ENCODE measurements around the gene DGKH. TPM values are rescaled to one million over a fixed set of nuclear protein-coding genes. Genes with fewer than 3 reads are reported as not detected.
"Not testable (repeated sequence)": the region's sequence is repeated elsewhere in the genome, so short reads cannot be mapped to it uniquely, and the experiment has no call there.

DGKH gene
- total RNA-seq, 1 donor from 2014 or later: 14.2 TPM

DNA sequence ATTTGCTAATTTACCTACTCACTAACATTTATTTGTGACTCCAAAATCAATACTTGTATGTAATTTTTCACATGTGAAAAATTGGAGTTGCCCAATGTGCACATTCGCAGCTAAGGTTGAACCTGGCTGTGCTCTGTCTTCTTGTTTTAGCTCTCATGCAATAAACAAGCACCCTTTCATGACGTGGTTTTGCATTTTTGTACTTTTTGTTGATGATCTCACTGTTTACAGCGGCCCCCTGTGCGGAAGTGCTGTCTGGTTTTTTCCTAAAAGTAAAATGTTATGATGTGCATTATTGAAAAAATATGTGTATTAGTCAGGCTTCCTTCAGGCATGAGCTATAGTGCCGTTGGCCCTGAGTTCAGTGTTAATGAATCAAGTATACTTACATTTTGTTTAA lies 18.1 kb downstream of the DGKH start:
- intact Hi-C loops (cut with micrococcal nuclease): no loop called here

DNA sequence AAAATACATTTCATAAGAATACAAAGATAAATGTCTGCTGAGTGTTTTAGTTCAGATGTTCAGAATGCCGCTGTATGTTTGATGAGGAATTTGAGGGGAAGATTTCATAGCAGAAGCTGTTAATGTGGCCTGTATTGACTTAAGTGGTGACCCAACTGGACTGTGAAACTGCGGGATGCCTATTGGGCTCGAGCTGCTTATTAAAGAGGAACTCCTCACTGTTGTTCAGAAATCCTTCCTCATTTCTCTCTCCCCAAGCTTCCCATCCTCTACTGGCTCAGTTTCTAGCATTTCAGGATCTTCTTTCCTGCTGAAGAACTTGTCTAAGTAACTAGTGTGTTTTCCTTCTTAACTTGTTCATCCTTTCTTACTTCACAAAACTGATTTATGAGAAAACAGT lies 20.4 kb downstream of the DGKH start:
- intact Hi-C loops (cut with micrococcal nuclease): no loop called here

DNA sequence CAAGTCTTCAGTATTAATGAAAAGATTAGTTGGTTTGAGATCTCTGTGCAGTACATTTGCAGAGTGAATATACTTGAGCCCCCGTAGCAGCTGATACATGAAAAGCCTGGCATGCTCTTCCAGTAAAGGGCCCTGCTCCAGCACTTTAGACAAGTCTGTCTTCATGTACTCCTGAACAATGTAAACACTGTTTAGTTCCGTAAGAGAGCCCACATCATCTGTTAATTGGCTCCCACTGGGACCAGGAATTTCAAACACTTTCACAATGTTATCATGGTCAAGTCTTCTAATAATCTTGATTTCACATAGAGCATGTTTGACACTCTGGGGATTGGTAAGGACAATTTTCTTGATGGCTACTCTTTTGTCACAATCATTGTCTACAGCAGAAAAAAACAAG lies 22.2 kb downstream of the DGKH start:
- intact Hi-C loops (cut with micrococcal nuclease): not testable (repeated sequence)

DNA sequence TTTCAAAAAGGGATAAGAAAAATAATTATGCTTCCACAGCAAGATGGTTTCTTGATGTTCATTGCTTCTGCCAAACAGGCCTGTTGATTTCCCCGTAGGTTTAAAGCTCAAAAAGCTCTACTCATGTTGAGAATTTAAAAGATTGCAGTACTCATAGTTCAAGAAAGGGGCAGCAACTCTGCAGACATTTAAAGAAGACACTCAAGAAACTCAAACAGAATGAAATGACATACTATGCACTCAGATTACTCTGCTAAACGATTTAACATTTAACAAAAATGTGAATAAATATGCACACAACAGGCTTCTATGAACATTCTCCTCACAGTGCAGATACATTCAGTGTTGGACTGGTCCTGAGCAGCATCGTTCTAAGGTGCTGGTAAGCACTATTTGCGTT lies 22.7 kb downstream of the DGKH start:
- intact Hi-C loops (cut with micrococcal nuclease): not testable (repeated sequence)

DNA sequence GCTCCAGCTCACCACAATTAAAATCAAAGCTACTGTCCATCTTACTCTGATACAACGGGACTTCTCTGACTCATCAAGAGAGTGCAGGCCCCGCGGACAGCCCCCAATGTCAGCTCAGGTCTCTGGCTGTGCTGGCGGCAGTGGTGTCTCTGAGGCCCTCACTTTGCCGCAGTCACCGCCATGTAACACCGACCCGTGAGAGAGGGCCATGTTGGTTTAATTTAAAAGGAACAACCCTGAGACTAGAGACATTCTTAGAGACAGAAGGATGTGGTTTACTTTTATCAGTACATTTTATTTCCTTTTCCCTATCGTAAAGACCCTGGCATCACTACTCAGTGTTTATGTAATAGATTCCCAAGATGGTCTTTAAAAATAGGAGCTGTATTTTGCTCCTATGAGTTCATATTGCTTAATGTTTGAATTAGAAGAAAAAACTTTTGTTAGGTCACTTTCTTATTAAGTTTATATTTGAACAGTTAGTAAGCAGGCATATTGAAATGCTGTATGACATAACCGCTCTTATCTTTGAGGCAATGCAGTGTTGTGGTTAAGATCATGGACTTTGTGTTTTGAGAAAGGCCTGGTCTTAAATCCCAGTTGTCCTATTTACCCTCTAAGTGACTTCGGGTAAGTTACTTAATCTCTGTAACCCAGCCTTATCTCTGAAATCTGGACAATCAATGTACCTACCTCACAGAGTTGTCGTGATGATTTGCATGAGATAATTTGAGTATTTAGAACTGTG lies 23.4 kb downstream of the DGKH start:
- intact Hi-C loops (cut with micrococcal nuclease): no loop called here

- intact Hi-C loops (cut with micrococcal nuclease): no loop called here
These were observed 25.2 kb downstream of the DGKH start for GRCh38 chr13:42073683-42074082.

- intact Hi-C loops (cut with micrococcal nuclease): no loop called here
These were observed 27.1 kb downstream of the DGKH start for GRCh38 chr13:42075517-42075916.

GRCh38 chr13:42076309-42076713 lies 27.9 kb downstream of the DGKH start:
- intact Hi-C loops (cut with micrococcal nuclease): no loop called here

DNA sequence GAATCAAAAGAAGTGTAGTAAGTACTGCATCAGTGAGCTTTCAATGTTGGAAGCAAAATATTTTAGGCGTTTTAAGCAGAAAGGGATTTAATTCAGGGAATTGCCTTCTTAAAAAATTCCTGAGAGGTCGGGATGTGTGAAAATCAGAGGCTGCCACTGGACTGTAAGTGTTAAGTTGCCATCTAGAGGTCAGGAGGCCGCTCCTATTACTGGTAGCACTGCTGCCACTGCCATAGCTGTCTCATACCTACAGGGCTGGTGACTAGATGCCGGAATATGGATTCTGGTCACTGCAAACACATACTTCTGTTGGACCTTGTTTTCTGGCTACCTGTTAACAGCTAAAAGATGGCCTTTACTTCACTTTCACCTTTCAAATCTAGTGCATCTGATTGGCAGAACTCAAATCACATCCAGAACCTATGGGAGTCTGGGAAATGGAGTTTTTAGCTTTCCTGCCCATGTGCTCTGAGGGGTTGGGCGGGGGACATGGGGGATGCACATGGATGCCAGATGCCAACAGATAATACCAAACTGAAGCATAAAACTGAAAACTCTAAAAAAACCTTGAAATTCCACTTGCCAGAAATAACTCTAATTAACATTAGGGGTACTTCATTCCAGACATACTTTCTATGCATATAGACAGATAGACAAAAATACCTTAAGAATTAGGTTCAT lies 29.8 kb downstream of the DGKH start:
- intact Hi-C loops (cut with micrococcal nuclease): no loop called here

- intact Hi-C loops (cut with micrococcal nuclease): no loop called here
These were observed 34.8 kb downstream of the DGKH start for GRCh38 chr13:42083138-42083770.

DNA sequence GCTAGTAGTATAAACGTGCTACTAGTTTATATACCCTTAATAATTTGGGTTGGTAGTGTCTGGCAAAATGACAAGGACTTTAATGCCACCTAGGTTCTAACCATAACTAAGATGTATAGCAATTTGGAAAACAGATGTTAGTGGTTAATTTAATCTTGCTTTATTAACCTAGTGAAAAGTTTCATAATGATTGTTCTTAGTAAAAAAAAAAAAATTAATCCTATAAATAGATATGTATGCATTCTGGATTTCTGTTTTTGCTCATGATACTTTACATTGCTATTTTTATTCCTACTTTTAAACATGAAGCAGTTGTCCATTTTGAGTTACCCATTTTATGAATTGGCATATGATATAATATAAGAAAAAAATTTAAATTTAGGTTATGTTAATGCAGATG lies 36.3 kb downstream of the DGKH start:
- intact Hi-C loops (cut with micrococcal nuclease): no loop called here

DNA sequence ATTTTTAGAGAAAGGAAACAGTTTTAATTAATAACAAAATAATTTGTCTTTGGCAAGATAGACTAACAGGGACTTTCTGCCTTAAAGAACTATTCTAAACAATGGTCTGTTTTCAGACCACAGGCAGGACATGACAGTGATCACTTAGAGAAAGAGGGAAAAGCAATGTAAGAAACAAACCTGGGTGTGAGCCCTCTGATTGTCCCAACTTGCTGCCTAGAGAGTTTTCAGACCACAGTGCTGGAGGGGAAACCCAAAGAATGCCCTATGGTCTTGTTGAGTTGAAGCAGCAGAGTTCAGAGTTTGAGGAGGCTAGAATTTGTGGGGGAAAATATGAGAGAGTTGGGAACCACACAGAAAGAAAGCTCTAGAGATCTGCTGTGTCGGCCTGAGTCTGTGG lies 38.1 kb downstream of the DGKH start:
- intact Hi-C loops (cut with micrococcal nuclease): no loop called here

DNA sequence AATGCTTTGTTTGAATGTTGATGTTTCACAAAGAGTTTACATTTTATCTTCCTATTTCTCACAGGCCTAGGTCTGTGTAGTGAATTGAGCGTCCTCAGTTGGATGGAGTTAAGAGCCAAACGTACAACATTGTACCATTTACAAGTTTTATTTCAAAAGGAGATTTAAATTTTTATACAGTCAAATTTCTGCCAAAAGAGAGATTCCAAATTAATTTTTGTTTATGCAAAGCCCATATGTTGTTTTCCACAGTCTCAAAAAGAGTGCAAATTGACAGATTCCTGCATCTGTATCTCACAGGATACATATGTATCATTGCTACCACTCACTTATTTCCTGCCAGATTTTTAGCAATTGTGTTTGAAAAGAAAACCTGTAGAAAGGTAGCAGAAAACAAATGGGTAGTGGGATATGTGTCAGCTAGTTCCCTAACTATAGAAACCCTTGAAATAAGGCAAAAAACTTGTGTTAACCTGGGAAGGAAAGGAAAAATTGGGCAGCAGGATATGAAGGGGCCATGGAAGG lies 46.1 kb downstream of the DGKH start:
- intact Hi-C loops (cut with micrococcal nuclease): no loop called here

- intact Hi-C loops (cut with micrococcal nuclease): not testable (repeated sequence)
These were observed 47.8 kb downstream of the DGKH start for GRCh38 chr13:42096222-42096621.

GRCh38 chr13:42099962-42100675 lies 51.7 kb downstream of the DGKH start:
- intact Hi-C loops (cut with micrococcal nuclease): no loop called here

- intact Hi-C loops (cut with micrococcal nuclease): no loop called here
These were observed 52.5 kb downstream of the DGKH start for GRCh38 chr13:42100960-42101359.

GRCh38 chr13:42101821-42102585 lies 53.6 kb downstream of the DGKH start:
- intact Hi-C loops (cut with micrococcal nuclease): no loop called here

GRCh38 chr13:42102961-42103865 lies 54.8 kb downstream of the DGKH start:
- intact Hi-C loops (cut with micrococcal nuclease): no loop called here

DNA sequence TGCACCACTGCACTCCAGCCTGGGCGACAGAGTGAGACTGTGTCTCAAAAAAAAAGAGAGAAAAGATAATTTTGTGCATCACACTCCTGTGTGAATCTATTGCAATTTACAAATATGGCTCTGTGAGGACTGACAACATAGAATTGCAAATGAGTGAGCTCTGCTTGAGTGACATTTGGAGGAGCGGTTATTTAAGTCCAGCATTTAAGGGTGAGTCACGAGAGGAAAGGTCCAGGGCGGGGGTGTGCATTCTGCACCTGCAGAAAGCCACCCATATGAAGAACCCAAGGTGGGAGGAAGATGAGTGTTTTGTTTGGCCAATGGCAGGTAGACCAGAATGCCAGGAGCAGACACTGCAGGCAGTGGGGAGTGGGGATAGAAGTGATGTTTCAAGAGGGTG lies 58.5 kb downstream of the DGKH start:
- intact Hi-C loops (cut with micrococcal nuclease): no loop called here

- intact Hi-C loops (cut with micrococcal nuclease): no loop called here
These were observed 59.0 kb downstream of the DGKH start for GRCh38 chr13:42107421-42107820.

All from T-helper 1 cell treated with Interleukin-12 subunit alpha and Interleukin-12 subunit beta and Interleukin-4 antibody, amounts not matched to agents 30 ng/mL and 1 ng/mL, for 36 hours (primary cell).